ENCODE results near the gene ARHGAP26. TPM values are rescaled to one million over a fixed set of nuclear protein-coding genes. Genes with fewer than 3 reads are reported as not detected.
A peak's percentile ranks its signal among the peaks of the same experiment; 100 is the strongest.

Gene ARHGAP26
- polyA plus RNA-seq, 1 donor from 2014 or later = 1.6 TPM

GRCh38 chr5:142864290-142865260, 94.4 kb downstream of the ARHGAP26 start:
- Mint-ChIP-seq H3K27me3 (no peaks in the 10 kb centered on the region), H3K27ac (peak overlapping the region in 1 of 3 donors; percentile 20), H3K4me3 (no peak overlapping the region), H3K9me3 (no peaks in the 10 kb centered on the region), H3K36me3 (no peaks in the 10 kb centered on the region), H3K4me1 (peaks cover 2 to 4% (median 3%) of the 10 kb centered on the region in 3 donors)

DNA sequence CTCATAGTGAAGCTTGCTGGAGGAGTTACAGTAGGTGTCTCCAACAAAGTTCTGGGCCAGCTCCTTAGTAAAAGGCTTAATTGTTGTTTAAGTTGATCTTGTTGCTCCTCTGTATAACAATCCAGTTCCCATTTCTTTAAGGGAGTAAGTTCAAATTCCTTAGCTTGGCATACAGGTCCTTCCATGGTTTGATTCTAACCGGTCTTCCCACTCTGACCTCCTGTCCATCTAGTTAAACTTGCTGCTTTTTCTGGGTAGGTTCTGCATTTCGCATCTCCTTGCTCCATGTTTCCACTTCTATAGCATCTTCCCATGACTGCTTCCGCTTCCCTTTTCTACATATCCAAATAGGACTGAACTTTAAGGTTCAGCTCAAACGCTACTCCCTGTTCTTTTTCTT, 95.5 kb downstream of the ARHGAP26 start:
- Mint-ChIP-seq H3K4me1 (peaks cover 2 to 4% (median 3%) of the 10 kb centered on the region in 3 donors), H3K36me3 (no peaks in the 10 kb centered on the region), H3K4me3 (no peak overlapping the region), H3K27ac (no peak overlapping the region), H3K27me3 (no peaks in the 10 kb centered on the region), H3K9me3 (no peaks in the 10 kb centered on the region)

DNA sequence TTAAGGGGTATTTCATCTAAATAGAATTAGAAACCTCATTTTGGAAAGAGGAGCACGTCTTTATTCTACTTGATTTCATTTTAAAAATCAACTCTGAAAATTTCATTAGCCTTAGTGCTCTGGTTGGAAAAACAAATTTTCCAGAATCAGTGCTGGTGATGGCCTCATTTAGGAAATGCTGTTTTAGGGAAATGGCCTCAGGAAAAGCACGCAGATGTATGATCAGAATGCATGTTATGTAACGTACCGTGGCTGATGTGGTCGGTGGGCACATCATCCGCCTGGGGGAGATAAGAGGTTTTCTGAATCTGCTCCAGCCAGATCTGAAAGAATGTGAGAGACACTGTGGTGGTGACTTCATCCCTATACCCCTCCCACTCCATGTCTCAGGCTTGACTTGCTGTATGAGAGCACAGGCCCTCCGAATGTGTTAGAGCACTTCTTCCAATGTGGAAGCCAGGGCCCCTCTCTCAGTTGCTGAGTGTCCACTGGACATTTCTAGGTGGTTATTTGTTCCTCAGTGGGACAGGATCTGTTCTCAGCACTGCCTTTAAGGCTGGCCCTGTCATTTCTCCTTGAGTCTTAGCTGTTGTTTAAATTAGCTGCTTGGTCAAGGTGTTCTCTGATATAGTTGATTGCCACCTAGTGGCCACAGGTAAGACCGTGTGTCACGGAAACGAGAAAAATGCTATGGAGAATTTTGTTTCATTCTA, 96.5 kb downstream of the ARHGAP26 start:
- no peak overlapping the region for H3K4me3 Mint-ChIP-seq
- H3K27me3 Mint-ChIP-seq = no peaks in the 10 kb centered on the region
- no peaks in the 10 kb centered on the region for H3K36me3 Mint-ChIP-seq
- H3K9me3 Mint-ChIP-seq = no peaks in the 10 kb centered on the region
- peaks cover 0 to 4% (median 2%) of the 10 kb centered on the region in 3 donors for H3K4me1 Mint-ChIP-seq
- no peak overlapping the region for H3K27ac Mint-ChIP-seq

GRCh38 chr5:142869886-142870285, 99.7 kb downstream of the ARHGAP26 start:
- Mint-ChIP-seq H3K9me3 (no peaks in the 10 kb centered on the region), H3K27me3 (no peaks in the 10 kb centered on the region), H3K4me1 (peaks cover 0 to 4% (median 2%) of the 10 kb centered on the region in 3 donors), H3K36me3 (peaks cover 5% of the 10 kb centered on the region), H3K27ac (no peak overlapping the region), H3K4me3 (no peak overlapping the region)

DNA sequence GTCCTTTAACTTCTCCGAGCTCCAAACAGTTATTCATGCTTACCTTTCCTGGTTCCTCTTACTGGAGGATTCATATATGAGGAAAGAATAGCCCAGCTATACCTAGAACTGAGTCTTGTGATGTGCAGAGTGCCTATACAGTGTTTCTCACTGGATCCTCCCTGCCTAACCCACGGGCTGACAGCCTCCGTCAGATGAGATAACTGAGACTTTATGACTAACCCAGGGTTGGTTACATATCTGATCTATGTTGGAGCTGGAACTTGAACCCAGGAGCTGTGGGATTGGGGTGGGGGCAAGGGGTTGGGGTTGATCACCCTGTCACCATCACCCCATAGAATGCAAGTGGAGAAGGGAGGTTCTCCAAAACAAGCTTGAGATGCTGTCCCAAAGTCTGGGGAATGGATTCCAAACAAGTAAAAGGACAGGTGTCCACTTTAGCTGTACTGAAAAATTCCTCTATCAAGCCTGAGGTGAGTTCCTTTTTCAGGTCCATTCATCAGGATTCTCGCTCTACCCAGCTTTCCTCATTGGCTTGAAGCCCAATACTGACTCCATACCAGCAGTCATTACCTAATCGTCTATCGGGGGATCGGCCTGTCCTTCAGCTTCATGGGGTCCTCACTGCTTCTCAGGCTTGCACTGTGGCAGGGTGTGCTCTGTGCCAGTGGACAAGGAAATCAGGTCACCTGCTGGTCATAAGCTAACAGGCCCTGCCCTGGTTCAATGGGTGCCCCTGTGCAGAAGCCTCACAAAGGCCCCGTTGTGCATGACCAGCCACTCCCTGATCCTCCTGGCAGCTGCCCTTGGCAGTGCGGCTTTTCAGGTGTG, 100.6 kb downstream of the ARHGAP26 start:
- Mint-ChIP-seq H3K4me1 (peaks cover 0 to 4% (median 2%) of the 10 kb centered on the region in 3 donors), H3K27ac (no peak overlapping the region), H3K27me3 (no peaks in the 10 kb centered on the region), H3K4me3 (no peak overlapping the region), H3K9me3 (no peaks in the 10 kb centered on the region), H3K36me3 (peaks cover 5% of the 10 kb centered on the region)

GRCh38 chr5:142871363-142872193, 101.4 kb downstream of the ARHGAP26 start:
- no peak overlapping the region for H3K27ac Mint-ChIP-seq

GRCh38 chr5:142872217-142872616, 102.0 kb downstream of the ARHGAP26 start:
- Mint-ChIP-seq H3K27ac (no peak overlapping the region), H3K36me3 (peaks cover 5% of the 10 kb centered on the region), H3K4me3 (no peak overlapping the region), H3K9me3 (no peaks in the 10 kb centered on the region), H3K4me1 (peaks cover 0 to under 1% (median 0%) of the 10 kb centered on the region in 3 donors), H3K27me3 (no peaks in the 10 kb centered on the region)

More at GRCh38 chr5:142871363-142872193, 101.4 kb downstream of the ARHGAP26 start:
- Mint-ChIP-seq H3K4me3 (no peak overlapping the region), H3K27me3 (no peaks in the 10 kb centered on the region), H3K36me3 (peaks cover 5% of the 10 kb centered on the region), H3K9me3 (no peaks in the 10 kb centered on the region), H3K4me1 (peaks cover 0 to 4% (median 2%) of the 10 kb centered on the region in 3 donors)

DNA sequence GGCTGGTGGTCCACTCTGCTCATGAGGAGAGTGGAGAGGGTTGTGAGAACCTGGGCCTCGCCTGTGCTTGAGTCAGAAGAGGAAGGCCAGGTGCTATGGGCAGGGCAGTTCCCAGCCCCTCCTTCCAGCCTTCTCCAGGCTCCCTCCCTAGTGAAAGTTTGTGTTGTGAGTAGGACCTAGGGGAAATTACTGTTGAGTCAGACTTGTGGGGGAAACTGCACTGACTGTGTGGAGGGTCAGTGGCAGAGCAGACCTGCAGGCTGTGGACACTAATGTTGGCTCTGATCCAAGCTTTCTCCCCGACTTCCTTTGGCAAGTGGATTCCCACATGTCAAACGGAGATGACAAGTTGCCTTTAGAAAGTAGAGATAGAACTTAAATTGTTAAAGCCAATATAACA, 102.6 kb downstream of the ARHGAP26 start:
- Mint-ChIP-seq H3K4me1 (no peaks in the 10 kb centered on the region), H3K36me3 (peaks cover 5% of the 10 kb centered on the region), H3K27ac (no peak overlapping the region), H3K27me3 (no peaks in the 10 kb centered on the region), H3K9me3 (no peaks in the 10 kb centered on the region), H3K4me3 (no peak overlapping the region)

GRCh38 chr5:142873831-142874230, 103.7 kb downstream of the ARHGAP26 start:
- Mint-ChIP-seq H3K36me3 (peaks cover 5% of the 10 kb centered on the region), H3K4me3 (no peak overlapping the region), H3K9me3 (no peaks in the 10 kb centered on the region), H3K4me1 (no peaks in the 10 kb centered on the region), H3K27me3 (no peaks in the 10 kb centered on the region), H3K27ac (no peak overlapping the region)

GRCh38 chr5:142874540-142874939, 104.4 kb downstream of the ARHGAP26 start:
- Mint-ChIP-seq H3K9me3 (no peaks in the 10 kb centered on the region), H3K4me3 (no peak overlapping the region), H3K27ac (no peak overlapping the region), H3K36me3 (peaks cover 5% of the 10 kb centered on the region), H3K4me1 (no peaks in the 10 kb centered on the region), H3K27me3 (no peaks in the 10 kb centered on the region)

GRCh38 chr5:142875936-142876335, 105.8 kb downstream of the ARHGAP26 start:
- Mint-ChIP-seq H3K27ac (no peak overlapping the region), H3K36me3 (peaks cover 5% of the 10 kb centered on the region), H3K4me1 (no peaks in the 10 kb centered on the region), H3K9me3 (no peaks in the 10 kb centered on the region), H3K4me3 (no peak overlapping the region), H3K27me3 (no peaks in the 10 kb centered on the region)

GRCh38 chr5:142876817-142877216, 106.6 kb downstream of the ARHGAP26 start:
- H3K27ac Mint-ChIP-seq = no peak overlapping the region

DNA sequence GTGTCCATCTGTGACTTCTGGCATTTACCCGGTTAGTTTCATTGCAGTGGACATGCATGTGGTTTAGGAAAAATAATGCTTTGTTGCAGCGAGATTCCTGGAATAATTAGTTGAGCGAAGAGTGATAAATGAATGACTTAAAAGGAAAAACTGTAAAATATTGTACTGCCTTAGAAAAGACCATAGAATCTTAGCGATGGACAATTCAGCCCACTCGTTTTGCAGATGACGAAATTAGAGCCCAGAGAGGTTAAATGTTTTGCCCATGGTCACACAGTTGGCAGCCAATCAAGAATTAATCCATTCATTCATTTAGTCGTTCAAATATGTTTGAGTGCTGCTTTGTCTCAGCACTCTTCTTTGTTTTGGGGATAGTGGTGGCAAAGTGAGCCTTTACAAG, 107.9 kb downstream of the ARHGAP26 start:
- Mint-ChIP-seq H3K9me3 (no peaks in the 10 kb centered on the region), H3K27me3 (no peaks in the 10 kb centered on the region), H3K36me3 (peaks cover 5% of the 10 kb centered on the region), H3K27ac (peak overlapping the region in 1 of 3 donors; percentile 1), H3K4me1 (peaks cover 0 to 1% (median 0%) of the 10 kb centered on the region in 3 donors), H3K4me3 (no peak overlapping the region)

More at GRCh38 chr5:142876817-142877216, 106.6 kb downstream of the ARHGAP26 start:
- Mint-ChIP-seq H3K4me3 (no peak overlapping the region), H3K27me3 (no peaks in the 10 kb centered on the region), H3K4me1 (no peaks in the 10 kb centered on the region), H3K9me3 (no peaks in the 10 kb centered on the region), H3K36me3 (peaks cover 5% of the 10 kb centered on the region)

GRCh38 chr5:142878638-142879037, 108.5 kb downstream of the ARHGAP26 start:
- Mint-ChIP-seq H3K36me3 (peaks cover under 1% of the 10 kb centered on the region), H3K27me3 (no peaks in the 10 kb centered on the region), H3K9me3 (no peaks in the 10 kb centered on the region), H3K27ac (peak overlapping the region in 1 of 3 donors; percentile 1), H3K4me1 (peaks cover 0 to 1% (median 0%) of the 10 kb centered on the region in 3 donors), H3K4me3 (no peak overlapping the region)

Measured in IgD-negative memory B cell (primary cell).